Measurements from ENCODE around the gene HRAS. TPM values are rescaled to one million over a fixed set of nuclear protein-coding genes. Genes with fewer than 3 reads are reported as not detected.

Gene HRAS
- total RNA-seq, 1 experiment from 2014 or later: 90.2 TPM

DNA sequence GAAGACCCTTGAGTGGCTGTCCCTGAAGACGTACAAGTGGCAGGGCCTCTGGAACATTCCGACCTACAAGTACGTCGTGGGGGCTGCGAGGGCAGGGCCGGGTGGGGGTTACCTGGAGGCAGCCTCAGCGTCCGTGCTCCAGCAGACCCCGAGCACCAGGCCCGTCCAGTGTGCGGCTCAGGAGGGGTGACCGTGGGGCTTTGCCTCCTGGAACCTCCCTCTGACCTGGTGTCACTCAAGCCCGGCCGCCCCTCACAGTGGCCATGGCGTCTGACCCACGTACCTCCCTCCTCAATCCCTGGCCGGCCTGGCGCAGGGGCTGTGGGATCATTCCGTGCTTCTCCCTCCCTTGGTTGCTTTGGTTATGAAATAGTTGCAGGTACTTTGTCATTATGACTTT, 46.8 kb downstream of the HRAS start:
- no peaks in the 10 kb centered on the region for H3K36me3 ChIP-seq (ENCODE audit: insufficient read depth, low read length, poor library complexity, severe bottlenecking)
- no peak overlapping the region for H3K4me3 ChIP-seq (ENCODE audit: low read depth, low read length, poor library complexity, severe bottlenecking)
- ChIA-PET CTCF (no interaction called here), POLR2A (ENCODE audit: low non-redundant PET) (no interaction called here)
- no peaks in the 10 kb centered on the region for H3K4me1 ChIP-seq (ENCODE audit: insufficient read depth, low read length, poor library complexity, severe bottlenecking)
- no peaks in the 10 kb centered on the region for H3K9me3 ChIP-seq (ENCODE audit: low read depth, low read length, poor library complexity, severe bottlenecking)
- TF ChIP-seq, protein P1, sequence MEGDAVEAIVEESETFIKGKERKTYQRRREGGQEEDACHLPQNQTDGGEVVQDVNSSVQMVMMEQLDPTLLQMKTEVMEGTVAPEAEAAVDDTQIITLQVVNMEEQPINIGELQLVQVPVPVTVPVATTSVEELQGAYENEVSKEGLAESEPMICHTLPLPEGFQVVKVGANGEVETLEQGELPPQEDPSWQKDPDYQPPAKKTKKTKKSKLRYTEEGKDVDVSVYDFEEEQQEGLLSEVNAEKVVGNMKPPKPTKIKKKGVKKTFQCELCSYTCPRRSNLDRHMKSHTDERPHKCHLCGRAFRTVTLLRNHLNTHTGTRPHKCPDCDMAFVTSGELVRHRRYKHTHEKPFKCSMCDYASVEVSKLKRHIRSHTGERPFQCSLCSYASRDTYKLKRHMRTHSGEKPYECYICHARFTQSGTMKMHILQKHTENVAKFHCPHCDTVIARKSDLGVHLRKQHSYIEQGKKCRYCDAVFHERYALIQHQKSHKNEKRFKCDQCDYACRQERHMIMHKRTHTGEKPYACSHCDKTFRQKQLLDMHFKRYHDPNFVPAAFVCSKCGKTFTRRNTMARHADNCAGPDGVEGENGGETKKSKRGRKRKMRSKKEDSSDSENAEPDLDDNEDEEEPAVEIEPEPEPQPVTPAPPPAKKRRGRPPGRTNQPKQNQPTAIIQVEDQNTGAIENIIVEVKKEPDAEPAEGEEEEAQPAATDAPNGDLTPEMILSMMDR (conservative IDR thresholded peaks at IDR 0.05; ENCODE audit: low read depth, low read length): no peak
- TF ChIP-seq EZH2 (IDR thresholded peaks at IDR 0.05; ENCODE audit: borderline replicate concordance, low read depth, low read length, poor library complexity, severe bottlenecking): no peak
- BruUV-seq (replicated peaks): no TSS peak
- no peak overlapping the region for H3K27ac ChIP-seq (ENCODE audit: low read depth, low read length, poor library complexity, severe bottlenecking)
- intact Hi-C loops (cut with micrococcal nuclease; ENCODE audit: unreplicated experiment): no loop called here
- no peak for DNase-seq (ENCODE audit: low spot score)
- no peaks in the 10 kb centered on the region for H3K27me3 ChIP-seq (replicated peaks; ENCODE audit: insufficient read depth, low read depth, low read length, poor library complexity)

DNA sequence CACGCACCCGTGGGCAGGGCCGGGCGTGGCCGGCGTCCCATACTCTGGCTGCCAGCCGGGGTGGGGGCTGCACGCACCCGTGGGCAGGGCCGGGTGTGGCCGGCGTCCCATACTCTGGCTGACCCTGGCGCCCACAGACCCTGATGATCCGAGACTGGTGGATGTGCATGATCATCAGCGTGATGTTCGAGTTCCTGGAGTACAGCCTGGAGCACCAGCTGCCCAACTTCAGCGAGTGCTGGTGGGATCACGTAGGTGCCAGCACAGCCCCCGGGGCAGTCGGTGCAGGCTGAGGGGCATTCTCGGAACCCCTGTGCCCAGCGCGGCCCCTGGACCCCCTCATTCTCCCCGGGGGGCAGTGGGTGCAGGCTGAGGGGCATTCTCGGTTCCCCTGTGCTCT, 47.3 kb downstream of the HRAS start:
- no peaks in the 10 kb centered on the region for H3K4me1 ChIP-seq (ENCODE audit: insufficient read depth, low read length, poor library complexity, severe bottlenecking)
- POLR2A ChIA-PET (ENCODE audit: low non-redundant PET): no interaction called here
- no peaks in the 10 kb centered on the region for H3K9me3 ChIP-seq (ENCODE audit: low read depth, low read length, poor library complexity, severe bottlenecking)
- no TSS peak for BruUV-seq (replicated peaks)
- no peak overlapping the region for H3K27ac ChIP-seq (ENCODE audit: low read depth, low read length, poor library complexity, severe bottlenecking)
- no peaks in the 10 kb centered on the region for H3K27me3 ChIP-seq (replicated peaks; ENCODE audit: insufficient read depth, low read depth, low read length, poor library complexity)
- no peak for DNase-seq (ENCODE audit: low spot score)
- no peak overlapping the region for H3K4me3 ChIP-seq (ENCODE audit: low read depth, low read length, poor library complexity, severe bottlenecking)
- intact Hi-C loops (cut with micrococcal nuclease; ENCODE audit: unreplicated experiment): no loop called here
- H3K36me3 ChIP-seq (ENCODE audit: insufficient read depth, low read length, poor library complexity, severe bottlenecking): no peaks in the 10 kb centered on the region
- TF ChIP-seq, protein P1 (conservative IDR thresholded peaks at IDR 0.05; ENCODE audit: low read depth, low read length): no peak
- TF ChIP-seq EZH2 (IDR thresholded peaks at IDR 0.05; ENCODE audit: borderline replicate concordance, low read depth, low read length, poor library complexity, severe bottlenecking): no peak
- CTCF ChIA-PET: no interaction called here

DNA sequence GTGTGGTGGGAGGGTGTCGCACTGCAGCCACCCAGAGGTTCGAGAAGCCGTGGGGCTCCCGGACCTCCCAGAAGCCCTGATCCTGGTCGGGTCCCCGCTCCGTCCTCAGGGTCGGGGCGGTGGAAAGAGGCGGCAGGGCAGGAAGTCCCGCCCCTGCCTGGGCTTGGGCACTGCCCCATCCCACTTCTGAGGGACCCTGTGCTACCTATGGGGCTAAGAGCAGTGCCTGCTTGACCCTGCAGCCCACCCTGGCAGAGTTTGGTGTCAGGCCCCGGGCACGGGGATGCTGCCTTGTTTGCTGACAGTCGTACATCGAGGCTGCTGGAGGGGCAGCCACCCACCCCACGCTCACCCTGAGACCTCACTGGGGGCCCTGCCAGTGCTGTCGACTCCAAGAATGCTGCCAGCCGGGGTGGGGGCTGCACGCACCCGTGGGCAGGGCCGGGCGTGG, 47.8 kb downstream of the HRAS start:
- Histone ChIP-seq H3K4me1 (ENCODE audit: insufficient read depth, low read length, poor library complexity, severe bottlenecking) (no peaks in the 10 kb centered on the region), H3K4me3 (ENCODE audit: low read depth, low read length, poor library complexity, severe bottlenecking) (no peak overlapping the region), H3K36me3 (ENCODE audit: insufficient read depth, low read length, poor library complexity, severe bottlenecking) (no peaks in the 10 kb centered on the region), H3K27ac (ENCODE audit: low read depth, low read length, poor library complexity, severe bottlenecking) (no peak overlapping the region), H3K27me3 (replicated peaks; ENCODE audit: insufficient read depth, low read depth, low read length, poor library complexity) (no peaks in the 10 kb centered on the region), H3K9me3 (ENCODE audit: low read depth, low read length, poor library complexity, severe bottlenecking) (no peaks in the 10 kb centered on the region)
- intact Hi-C loops (cut with micrococcal nuclease; ENCODE audit: unreplicated experiment): no loop called here
- TF ChIP-seq EZH2 (IDR thresholded peaks at IDR 0.05; ENCODE audit: borderline replicate concordance, low read depth, low read length, poor library complexity, severe bottlenecking): no peak
- ChIA-PET POLR2A (ENCODE audit: low non-redundant PET) (no interaction called here), CTCF (no interaction called here)
- no peak for DNase-seq (ENCODE audit: low spot score)
- no TSS peak for BruUV-seq (replicated peaks)

DNA sequence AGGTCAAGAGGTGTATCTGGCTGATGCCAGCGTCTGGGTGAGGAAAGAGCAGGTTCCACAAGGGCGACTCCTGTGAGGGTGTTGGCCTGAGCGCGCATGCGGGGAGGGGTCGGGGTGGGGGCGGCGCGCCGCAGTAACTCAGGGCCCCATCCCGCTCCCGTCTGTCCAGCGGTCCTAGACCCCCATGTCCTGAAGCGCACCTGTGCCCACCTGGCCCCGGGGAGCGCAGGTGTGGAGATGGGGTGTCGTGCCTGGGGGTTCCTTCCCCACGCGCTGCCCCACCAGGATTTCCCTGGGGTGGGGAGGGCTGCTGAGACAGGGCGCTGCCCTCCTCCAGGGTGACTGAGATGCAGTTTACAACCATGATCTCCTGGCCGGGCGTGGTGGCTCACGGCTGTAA, 49.2 kb downstream of the HRAS start:
- TF ChIP-seq, protein P1 (conservative IDR thresholded peaks at IDR 0.05; ENCODE audit: low read depth, low read length): no peak
- no peak for TF ChIP-seq EZH2 (IDR thresholded peaks at IDR 0.05; ENCODE audit: borderline replicate concordance, low read depth, low read length, poor library complexity, severe bottlenecking)
- H3K27me3 ChIP-seq (replicated peaks; ENCODE audit: insufficient read depth, low read depth, low read length, poor library complexity): no peaks in the 10 kb centered on the region
- CTCF ChIA-PET: no interaction called here
- H3K9me3 ChIP-seq (ENCODE audit: low read depth, low read length, poor library complexity, severe bottlenecking): no peaks in the 10 kb centered on the region
- intact Hi-C loops (cut with micrococcal nuclease; ENCODE audit: unreplicated experiment): no loop called here
- no peaks in the 10 kb centered on the region for H3K36me3 ChIP-seq (ENCODE audit: insufficient read depth, low read length, poor library complexity, severe bottlenecking)
- no TSS peak for BruUV-seq (replicated peaks)
- POLR2A ChIA-PET (ENCODE audit: low non-redundant PET): no interaction called here
- DNase-seq (ENCODE audit: low spot score): no peak
- H3K4me1 ChIP-seq (ENCODE audit: insufficient read depth, low read length, poor library complexity, severe bottlenecking): no peaks in the 10 kb centered on the region
- no peak overlapping the region for H3K27ac ChIP-seq (ENCODE audit: low read depth, low read length, poor library complexity, severe bottlenecking)
- no peak overlapping the region for H3K4me3 ChIP-seq (ENCODE audit: low read depth, low read length, poor library complexity, severe bottlenecking)

Data from A673 (cell line).